ENCODE results near the gene UHRF1. TPM values are rescaled to one million over a fixed set of nuclear protein-coding genes. Genes with fewer than 3 reads are reported as not detected.

Gene UHRF1
- polyA plus RNA-seq, 1 donor (not counting 4 experiments of a cell fraction or from before 2014, with no cell fraction given): 9.7 TPM

DNA sequence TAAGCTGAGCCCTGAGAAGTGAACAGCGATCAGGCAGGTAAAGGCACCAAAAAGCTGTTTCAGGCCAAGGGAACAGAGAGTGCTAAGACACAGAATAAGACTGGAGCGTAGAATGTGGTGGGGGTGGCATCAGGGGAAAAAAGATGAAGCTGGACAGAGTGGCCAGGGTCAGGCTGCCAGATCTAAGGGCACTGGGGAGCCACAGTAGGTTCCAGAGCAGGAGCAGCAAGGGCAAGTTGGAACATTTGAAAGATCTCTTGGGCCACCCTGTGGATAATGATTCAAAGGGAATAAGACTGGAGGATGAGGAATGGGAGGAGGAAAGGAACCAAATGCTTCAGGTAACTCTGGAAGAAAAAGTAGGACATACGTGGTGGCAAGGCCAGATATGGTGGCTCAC lies 35.4 kb upstream of the UHRF1 start:
- FAIRE-seq: no peak
- Histone ChIP-seq H3K27ac (ENCODE audit: control insufficient read depth, insufficient read depth, low read length) (no peak overlapping the region), H3K36me3 (ENCODE audit: control insufficient read depth in 2 of 2, extremely low read depth in 1 of 2, insufficient read depth in 2 of 2, low read length in 2 of 2) (no peaks in the 10 kb centered on the region), H3K4me2 (ENCODE audit: control insufficient read depth, extremely low read depth, insufficient read depth, low read depth, low read length) (no peak overlapping the region), H3K9ac (ENCODE audit: control insufficient read depth, extremely low read depth, insufficient read depth, low read length) (no peak overlapping the region), H2AFZ (ENCODE audit: control insufficient read depth, low read length) (no peak overlapping the region), H3K9me1 (ENCODE audit: control insufficient read depth, extremely low read depth, insufficient read depth, low read length) (no peaks in the 10 kb centered on the region), H3K9me3 (ENCODE audit: control insufficient read depth, low read depth, low read length) (no peaks in the 10 kb centered on the region), H4K20me1 (ENCODE audit: control insufficient read depth, extremely low read depth, insufficient read depth, low read length) (no peaks in the 10 kb centered on the region), H3K27me3 (ENCODE audit: control insufficient read depth, extremely low read depth, insufficient read depth, low read length) (no peaks in the 10 kb centered on the region), H3K79me2 (ENCODE audit: control insufficient read depth, insufficient read depth, low read length) (no peaks in the 10 kb centered on the region), H3K4me3 (ENCODE audit: control insufficient read depth in 2 of 3, extremely low read depth in 1 of 3, insufficient read depth in 2 of 3, low read depth in 1 of 3, low read length in 3 of 3) (no peak overlapping the region), H3K4me1 (ENCODE audit: control insufficient read depth, extremely low read depth, insufficient read depth, low read length) (peaks cover 14% of the 10 kb centered on the region)
- dilution Hi-C loops (cut with MboI; ENCODE audit: extremely low pct_ligation_motif_present, low sequenced_read_pairs): no loop called here
- TF ChIP-seq EZH2 (IDR thresholded peaks at IDR 0.05; ENCODE audit: low read length) (no peak), CTCF (optimal IDR thresholded peaks at IDR 0.05 in 1 of 3, IDR thresholded peaks at IDR 0.05 in 1 of 3, conservative IDR thresholded peaks at IDR 0.05 in 1 of 3; ENCODE audit: extremely low read depth in 1 of 3, insufficient read depth in 2 of 3, low read length in 3 of 3) (no peak)
- DNase-seq (ENCODE audit: low read depth, low spot score): no peak

GRCh38 chr19:4877753-4878490 lies 31.4 kb upstream of the UHRF1 start:
- Histone ChIP-seq H3K4me3 (ENCODE audit: control insufficient read depth in 2 of 3, extremely low read depth in 1 of 3, insufficient read depth in 2 of 3, low read depth in 1 of 3, low read length in 3 of 3) (no peak overlapping the region), H3K36me3 (ENCODE audit: control insufficient read depth in 2 of 2, extremely low read depth in 1 of 2, insufficient read depth in 2 of 2, low read length in 2 of 2) (no peaks in the 10 kb centered on the region), H3K4me2 (ENCODE audit: control insufficient read depth, extremely low read depth, insufficient read depth, low read depth, low read length) (no peak overlapping the region), H3K4me1 (ENCODE audit: control insufficient read depth, extremely low read depth, insufficient read depth, low read length) (no peaks in the 10 kb centered on the region), H4K20me1 (ENCODE audit: control insufficient read depth, extremely low read depth, insufficient read depth, low read length) (no peaks in the 10 kb centered on the region), H3K27me3 (ENCODE audit: control insufficient read depth, extremely low read depth, insufficient read depth, low read length) (no peaks in the 10 kb centered on the region), H3K9ac (ENCODE audit: control insufficient read depth, extremely low read depth, insufficient read depth, low read length) (no peak overlapping the region), H3K9me1 (ENCODE audit: control insufficient read depth, extremely low read depth, insufficient read depth, low read length) (no peaks in the 10 kb centered on the region), H2AFZ (ENCODE audit: control insufficient read depth, low read length) (peak overlapping the region; percentile 37), H3K9me3 (ENCODE audit: control insufficient read depth, low read depth, low read length) (no peaks in the 10 kb centered on the region), H3K79me2 (ENCODE audit: control insufficient read depth, insufficient read depth, low read length) (no peaks in the 10 kb centered on the region), H3K27ac (ENCODE audit: control insufficient read depth, insufficient read depth, low read length) (no peak overlapping the region)
- DNase-seq (ENCODE audit: low read depth, low spot score) (no peak), FAIRE-seq (no peak)
- dilution Hi-C loops (cut with MboI; ENCODE audit: extremely low pct_ligation_motif_present, low sequenced_read_pairs): no loop called here
- TF ChIP-seq EZH2 (IDR thresholded peaks at IDR 0.05; ENCODE audit: low read length): no peak
- TF ChIP-seq CTCF (optimal IDR thresholded peaks at IDR 0.05 in 1 of 3, IDR thresholded peaks at IDR 0.05 in 1 of 3, conservative IDR thresholded peaks at IDR 0.05 in 1 of 3; ENCODE audit: extremely low read depth in 1 of 3, insufficient read depth in 2 of 3, low read length in 3 of 3): no peak

Measured in keratinocyte (primary cell).